SK-N-MC (cell line): ENCODE measurements around the gene CFAP73.

Source experiments
- EZH2 ChIP-seq: fragments of 200-600 bp; sonication (generic); IDR thresholded peaks from one replicate; pipeline ENCODE4 v1.6.1; 2017; ENCODE audit warnings: antibody characterized with exemption
- POLR2AphosphoS5 ChIP-seq: IDR thresholded peaks from 2 replicates; pipeline ENCODE4 v1.6.1; 2012; ENCODE audit warnings: mild to moderate bottlenecking, low read depth, low read length, borderline replicate concordance

- TF ChIP-seq POLR2AphosphoS5 (no peak), EZH2 (no peak)
Observed at GRCh38 chr12:113102811-113103210, 46.7 kb upstream of the CFAP73 start.
